Activated T-helper 17 cell treated with anti-CD3 and anti-CD28 coated beads, Interleukin-2, amount 50 U/mL, for 72 hours (primary cell): ENCODE measurements around the gene ITIH6. TPM values are rescaled to one million over a fixed set of nuclear protein-coding genes. Genes with fewer than 3 reads are reported as not detected.
"Not testable (repeated sequence)": the region's sequence is repeated elsewhere in the genome, so short reads cannot be mapped to it uniquely, and the experiment has no call there.

ENCODE experiments used
- ATAC-seq: fragments of 150-1000 bp; cut with Tn5 transposase; replicated peaks from 2 replicates; pipeline ENCODE4 v1.10.0; 2021; ENCODE audit warnings: mild to moderate bottlenecking, moderate library complexity
- H3K27ac Mint-ChIP-seq: one replicate; pipeline ENCODE4 v1.8.0; 2022; ENCODE audit warnings: mixed read lengths
- H3K27me3 Mint-ChIP-seq: one replicate; pipeline ENCODE4 v1.8.0; 2022; ENCODE audit warnings: mixed read lengths
- H3K36me3 Mint-ChIP-seq: one replicate; pipeline ENCODE4 v1.8.0; 2022; ENCODE audit warnings: low read depth, mild to moderate bottlenecking, mixed read lengths
- H3K4me1 Mint-ChIP-seq: one replicate; pipeline ENCODE4 v1.8.0; 2022; ENCODE audit warnings: mixed read lengths
- H3K4me3 Mint-ChIP-seq: one replicate; pipeline ENCODE4 v1.8.0; 2022; ENCODE audit warnings: mild to moderate bottlenecking, mixed read lengths
- H3K9me3 Mint-ChIP-seq: one replicate; pipeline ENCODE4 v1.8.0; 2022; ENCODE audit warnings: mixed read lengths
- total RNA-seq, 2 donors: library from RNA; stranded (reverse); gene quantifications; one replicate each; pipeline ENCODE4 v1.2.3, GENCODE V29; 2022

ITIH6 gene
- total RNA-seq, 2 donors from 2014 or later, result not detected

- no peaks in the 10 kb centered on the region for H3K27me3 Mint-ChIP-seq
- no peak overlapping the region for H3K4me3 Mint-ChIP-seq
- H3K27ac Mint-ChIP-seq, result no peak overlapping the region
- ATAC-seq, result peak; percentile 28
- no peaks in the 10 kb centered on the region for H3K9me3 Mint-ChIP-seq
- no peaks in the 10 kb centered on the region for H3K4me1 Mint-ChIP-seq
- H3K36me3 Mint-ChIP-seq, result no peaks in the 10 kb centered on the region
Observed at GRCh38 chrX:54785901-54786300, 12.2 kb downstream of the ITIH6 start.

GRCh38 chrX:54776987-54777672 lies 20.9 kb downstream of the ITIH6 start:
- H3K9me3 Mint-ChIP-seq, result no peaks in the 10 kb centered on the region
- ATAC-seq, result peak; percentile 28
- H3K4me1 Mint-ChIP-seq, result no peaks in the 10 kb centered on the region
- peaks cover under 1% of the 10 kb centered on the region for H3K27me3 Mint-ChIP-seq
- H3K36me3 Mint-ChIP-seq, result no peaks in the 10 kb centered on the region
- no peak overlapping the region for H3K4me3 Mint-ChIP-seq
- H3K27ac Mint-ChIP-seq, result no peak overlapping the region

GRCh38 chrX:54776061-54776460 lies 22.0 kb downstream of the ITIH6 start:
- Mint-ChIP-seq H3K27ac (no peak overlapping the region), H3K4me1 (no peaks in the 10 kb centered on the region), H3K4me3 (no peak overlapping the region), H3K27me3 (peaks cover 3% of the 10 kb centered on the region), H3K36me3 (no peaks in the 10 kb centered on the region), H3K9me3 (no peaks in the 10 kb centered on the region)
- ATAC-seq, result no peak

- H3K4me1 Mint-ChIP-seq, ATAC-seq, H3K4me3 Mint-ChIP-seq, H3K27me3 Mint-ChIP-seq, H3K9me3 Mint-ChIP-seq, H3K27ac Mint-ChIP-seq, H3K36me3 Mint-ChIP-seq: not testable (repeated sequence)
Observed at GRCh38 chrX:54774391-54775094, 23.5 kb downstream of the ITIH6 start.

GRCh38 chrX:54758114-54759055 lies 39.7 kb downstream of the ITIH6 start:
- no peak overlapping the region for H3K4me3 Mint-ChIP-seq
- peaks cover 5% of the 10 kb centered on the region for H3K27me3 Mint-ChIP-seq
- no peak overlapping the region for H3K27ac Mint-ChIP-seq
- H3K4me1 Mint-ChIP-seq, result no peaks in the 10 kb centered on the region
- no peaks in the 10 kb centered on the region for H3K36me3 Mint-ChIP-seq
- H3K9me3 Mint-ChIP-seq, result peaks cover 4% of the 10 kb centered on the region
- ATAC-seq, result no peak

- Mint-ChIP-seq H3K36me3 (no peaks in the 10 kb centered on the region), H3K27me3 (peaks cover 5% of the 10 kb centered on the region), H3K4me3 (no peak overlapping the region), H3K9me3 (no peaks in the 10 kb centered on the region), H3K27ac (no peak overlapping the region), H3K4me1 (no peaks in the 10 kb centered on the region)
- ATAC-seq, result no peak
Observed at GRCh38 chrX:54754854-54755253, 43.2 kb downstream of the ITIH6 start.

- H3K4me3 Mint-ChIP-seq, result no peak overlapping the region
- H3K9me3 Mint-ChIP-seq, result no peaks in the 10 kb centered on the region
- H3K36me3 Mint-ChIP-seq, result no peaks in the 10 kb centered on the region
- peak; percentile 52 for ATAC-seq
- H3K4me1 Mint-ChIP-seq, result no peaks in the 10 kb centered on the region
- H3K27me3 Mint-ChIP-seq, result no peaks in the 10 kb centered on the region
- H3K27ac Mint-ChIP-seq, result no peak overlapping the region
Observed at GRCh38 chrX:54748626-54749025, 49.4 kb downstream of the ITIH6 start.

GRCh38 chrX:54747733-54748393 lies 50.2 kb downstream of the ITIH6 start:
- Mint-ChIP-seq H3K27ac (no peak overlapping the region), H3K36me3 (no peaks in the 10 kb centered on the region), H3K4me1 (no peaks in the 10 kb centered on the region), H3K27me3 (peaks cover 6% of the 10 kb centered on the region), H3K4me3 (no peak overlapping the region), H3K9me3 (no peaks in the 10 kb centered on the region)
- peak; percentile 73 for ATAC-seq

GRCh38 chrX:54746928-54747327 lies 51.1 kb downstream of the ITIH6 start:
- H3K4me1 Mint-ChIP-seq, result no peaks in the 10 kb centered on the region
- ATAC-seq, result no peak
- no peak overlapping the region for H3K27ac Mint-ChIP-seq
- H3K27me3 Mint-ChIP-seq, result peaks cover 6% of the 10 kb centered on the region
- no peaks in the 10 kb centered on the region for H3K9me3 Mint-ChIP-seq
- no peaks in the 10 kb centered on the region for H3K36me3 Mint-ChIP-seq
- H3K4me3 Mint-ChIP-seq, result no peak overlapping the region

- Mint-ChIP-seq H3K27ac (no peak overlapping the region), H3K9me3 (no peaks in the 10 kb centered on the region), H3K36me3 (no peaks in the 10 kb centered on the region), H3K27me3 (peaks cover 6% of the 10 kb centered on the region), H3K4me3 (no peak overlapping the region), H3K4me1 (no peaks in the 10 kb centered on the region)
- no peak for ATAC-seq
Observed at GRCh38 chrX:54745676-54746075, 52.4 kb downstream of the ITIH6 start.

- not testable (repeated sequence) for ATAC-seq, H3K4me1 Mint-ChIP-seq, H3K4me3 Mint-ChIP-seq, H3K27me3 Mint-ChIP-seq, H3K36me3 Mint-ChIP-seq, H3K27ac Mint-ChIP-seq, H3K9me3 Mint-ChIP-seq
Observed at GRCh38 chrX:54738567-54738966, 59.5 kb downstream of the ITIH6 start.

- not testable (repeated sequence) for ATAC-seq, H3K27me3 Mint-ChIP-seq, H3K27ac Mint-ChIP-seq, H3K9me3 Mint-ChIP-seq, H3K36me3 Mint-ChIP-seq, H3K4me1 Mint-ChIP-seq, H3K4me3 Mint-ChIP-seq
Observed at GRCh38 chrX:54736298-54736942, 61.6 kb downstream of the ITIH6 start.

- Mint-ChIP-seq H3K4me1 (no peaks in the 10 kb centered on the region), H3K4me3 (no peak overlapping the region)
Observed at GRCh38 chrX:54721424-54721823, 76.6 kb downstream of the ITIH6 start.

GRCh38 chrX:54715621-54716020 lies 82.4 kb downstream of the ITIH6 start:
- no peak overlapping the region for H3K4me3 Mint-ChIP-seq
- H3K27ac Mint-ChIP-seq, result no peak overlapping the region
- peaks cover 3% of the 10 kb centered on the region for H3K27me3 Mint-ChIP-seq
- H3K4me1 Mint-ChIP-seq, result no peaks in the 10 kb centered on the region
- H3K9me3 Mint-ChIP-seq, result no peaks in the 10 kb centered on the region
- no peak for ATAC-seq
- H3K36me3 Mint-ChIP-seq, result no peaks in the 10 kb centered on the region

More at GRCh38 chrX:54721424-54721823, 76.6 kb downstream of the ITIH6 start:
- Mint-ChIP-seq H3K36me3 (no peaks in the 10 kb centered on the region), H3K27me3 (peaks cover 10% of the 10 kb centered on the region), H3K27ac (no peak overlapping the region), H3K9me3 (no peaks in the 10 kb centered on the region)
- no peak for ATAC-seq
